Measurements from ENCODE around the gene APELA. TPM values are rescaled to one million over a fixed set of nuclear protein-coding genes. Genes with fewer than 3 reads are reported as not detected.

The APELA gene
- total RNA-seq, 3 donors from 2014 or later, result not detected

GRCh38 chr4:164937576-164938270 is 60.7 kb downstream of the APELA start:
- no peak for DNase-seq
- Mint-ChIP-seq H3K36me3 (ENCODE audit: insufficient read depth) (no peaks in the 10 kb centered on the region), H3K27me3 (ENCODE audit: low read depth) (peaks cover 26% of the 10 kb centered on the region), H3K9me3 (no peaks in the 10 kb centered on the region), H3K4me3 (no peak overlapping the region), H3K4me1 (ENCODE audit: low read depth) (no peaks in the 10 kb centered on the region)
- no peak for ATAC-seq

- Mint-ChIP-seq H3K4me3 (no peak overlapping the region), H3K4me1 (ENCODE audit: low read depth) (no peaks in the 10 kb centered on the region), H3K9me3 (no peaks in the 10 kb centered on the region), H3K36me3 (ENCODE audit: insufficient read depth) (no peaks in the 10 kb centered on the region), H3K27me3 (ENCODE audit: low read depth) (peaks cover 25% of the 10 kb centered on the region)
- no peak for DNase-seq
- ATAC-seq, result no peak
Observed at GRCh38 chr4:164943192-164943591, 66.2 kb downstream of the APELA start.

- no peak overlapping the region for H3K4me3 Mint-ChIP-seq
Observed at GRCh38 chr4:164945146-164945545, 68.2 kb downstream of the APELA start.

GRCh38 chr4:164946810-164947209 is 69.8 kb downstream of the APELA start:
- no peaks in the 10 kb centered on the region for H3K36me3 Mint-ChIP-seq (ENCODE audit: insufficient read depth)
- no peak overlapping the region for H3K4me3 Mint-ChIP-seq
- H3K9me3 Mint-ChIP-seq, result no peaks in the 10 kb centered on the region
- ATAC-seq (no peak), DNase-seq (no peak)
- peaks cover 26% of the 10 kb centered on the region for H3K27me3 Mint-ChIP-seq (ENCODE audit: low read depth)
- no peaks in the 10 kb centered on the region for H3K4me1 Mint-ChIP-seq (ENCODE audit: low read depth)

More at GRCh38 chr4:164945146-164945545, 68.2 kb downstream of the APELA start:
- Mint-ChIP-seq H3K27me3 (ENCODE audit: low read depth) (peaks cover 21% of the 10 kb centered on the region), H3K36me3 (ENCODE audit: insufficient read depth) (no peaks in the 10 kb centered on the region), H3K4me1 (ENCODE audit: low read depth) (no peaks in the 10 kb centered on the region), H3K9me3 (no peaks in the 10 kb centered on the region)
- ATAC-seq (no peak), DNase-seq (no peak)

Other genes starting within 250 kb of the APELA start
- not detected for gene SMIM31, start 123.0 kb upstream of the APELA start, total RNA-seq
- gene TRIM61, start 100.5 kb downstream of the APELA start, total RNA-seq, result 1 to 10 TPM; 1.1 to 2.3 (median 1.2) TPM
- gene TRIM60, start 154.8 kb downstream of the APELA start, total RNA-seq, result not detected
- not detected for gene TRIM75, start 176.7 kb downstream of the APELA start, total RNA-seq
- 10 to 100 TPM; 15.5 to 17.9 (median 16.4) TPM for gene TMEM192, start 235.7 kb downstream of the APELA start, total RNA-seq

Data from activated T-cell treated with anti-CD3 and anti-CD28 coated beads, Interleukin-2, amount 50 U/mL, for 4 hours (primary cell).